H1 (cell line): ENCODE measurements around the gene HUWE1. TPM values are rescaled to one million over a fixed set of nuclear protein-coding genes. Genes with fewer than 3 reads are reported as not detected.

Experiments
- CTCF ChIA-PET: fragments of 300-600 bp; sonication (Branson Sonifier 250); formaldehyde crosslinking; loops from one replicate; lab custom pipeline; 2021; ENCODE audit not compliant: partially characterized antibody; lab: Charles Lee
- POLR2A ChIA-PET: fragments of 300-600 bp; sonication (Branson Sonifier 250); formaldehyde crosslinking; loops from one replicate; lab custom pipeline; 2021; ENCODE audit warnings: inconsistent platforms; ENCODE audit not compliant: partially characterized antibody; lab: Charles Lee
- DNase-seq, 2 experiments: peaks; one replicate each; pipeline versions ENCODE4 v3.0.0 to v3.0.0-alpha.2; 2010 to 2022; ENCODE audit warnings: low spot score in 2 of 2, low read depth in 1 of 2, mixed read lengths in 1 of 2
- FAIRE-seq: peaks from 2 replicates; lab custom pipeline; 2011; peaks lifted over from hg19 to GRCh38; lab: Jason Lieb, UNC
- H2AFZ ChIP-seq: 2 replicates; pipeline ENCODE4 v1.8.1; 2012; ENCODE audit warnings: low read length, inconsistent platforms
- H2AK5ac ChIP-seq: 2 replicates; pipeline ENCODE4 v1.6.1; 2013; ENCODE audit warnings: low read depth, low read length
- H2BK120ac ChIP-seq: replicated peaks from 2 replicates; pipeline ENCODE3; 2013; ENCODE audit warnings: low read depth, low read length, inconsistent platforms
- H2BK12ac ChIP-seq: 2 replicates; pipeline ENCODE4 v1.6.1; 2013; ENCODE audit warnings: low read depth, low read length
- H2BK15ac ChIP-seq: 2 replicates; pipeline ENCODE4 v1.6.1; 2013; ENCODE audit warnings: low read length
- H2BK20ac ChIP-seq: 2 replicates; pipeline ENCODE4 v1.6.1; 2013; ENCODE audit warnings: low read length
- H2BK5ac ChIP-seq: 2 replicates; pipeline ENCODE4 v1.6.1; 2013; ENCODE audit warnings: low read depth, low read length
- H3K14ac ChIP-seq: 2 replicates; pipeline ENCODE4 v1.6.1; 2013; ENCODE audit warnings: inconsistent platforms; ENCODE audit not compliant: insufficient read length
- H3K18ac ChIP-seq: 2 replicates; pipeline ENCODE4 v1.6.1; 2013; ENCODE audit warnings: low read length; ENCODE audit errors: extremely low read depth
- H3K23ac ChIP-seq: 2 replicates; pipeline ENCODE4 v1.6.1; 2013; ENCODE audit warnings: inconsistent platforms; ENCODE audit not compliant: insufficient read length
- H3K23me2 ChIP-seq: 2 replicates; pipeline ENCODE4 v1.6.1; 2013; ENCODE audit warnings: low read depth, low read length
- H3K27ac ChIP-seq: 2 replicates; pipeline ENCODE4 v1.6.1; 2011; ENCODE audit warnings: low read depth, low read length, inconsistent platforms
- H3K27me3 ChIP-seq, 4 experiments: replicated peaks in 1 of 4; 1 replicate in 1 of 4; 2 replicates in 3 of 4; pipeline versions ENCODE4 v1.6.1 to v1.8.1; 2011 to 2013; ENCODE audit warnings: low read length in 3 of 4, mild to moderate bottlenecking in 3 of 4, inconsistent platforms in 2 of 4, mixed read lengths in 2 of 4, moderate library complexity in 1 of 4; ENCODE audit not compliant: control insufficient read depth in 3 of 4, insufficient read depth in 3 of 4; ENCODE audit errors: extremely low read depth in 1 of 4
- H3K36me3 ChIP-seq, 4 experiments: 2 replicates each; pipeline versions ENCODE4 v1.6.1 to v1.8.1; 2011 to 2013; ENCODE audit warnings: mild to moderate bottlenecking in 4 of 4, low read length in 3 of 4, moderate library complexity in 2 of 4, control low read depth in 1 of 4, inconsistent platforms in 1 of 4; ENCODE audit not compliant: insufficient read depth in 4 of 4, control insufficient read depth in 2 of 4
- H3K4ac ChIP-seq: replicated peaks from 2 replicates; pipeline ENCODE3; 2013; ENCODE audit warnings: low read length, low read depth, mixed read lengths, inconsistent platforms; ENCODE audit not compliant: insufficient read length
- H3K4me1 ChIP-seq, 4 experiments: replicated peaks in 1 of 4; 1 replicate in 1 of 4; 2 replicates in 3 of 4; pipeline versions ENCODE4 v1.6.1 to v1.8.1; 2011 to 2013; ENCODE audit warnings: low read length in 3 of 4, inconsistent platforms in 2 of 4, mixed read lengths in 1 of 4; ENCODE audit not compliant: insufficient read depth in 4 of 4, control insufficient read depth in 3 of 4
- H3K4me2 ChIP-seq, 2 experiments: 2 replicates each; pipeline versions ENCODE4 v1.6.1 to v1.8.1; 2011 to 2013; ENCODE audit warnings: low read depth in 2 of 2, low read length in 2 of 2, control low read depth in 1 of 2, inconsistent platforms in 1 of 2, mild to moderate bottlenecking in 1 of 2; ENCODE audit not compliant: insufficient read depth in 1 of 2
- H3K4me3 ChIP-seq, 4 experiments: fragments of 200-600, 300-600 bp in 1 of 4; sonication (generic), shearing (Covaris generic), sonication (Bioruptor Twin) in 1 of 4; 2 replicates each; pipeline versions ENCODE4 v1.5.1 to v1.8.1; 2011 to 2016; ENCODE audit warnings: low read length in 4 of 4, low read depth in 3 of 4, control low read depth in 2 of 4, inconsistent platforms in 2 of 4, mild to moderate bottlenecking in 2 of 4, mixed read lengths in 1 of 4, moderate library complexity in 1 of 4; ENCODE audit not compliant: insufficient read depth in 2 of 4; ENCODE audit errors: extremely low read depth in 1 of 4
- H3K56ac ChIP-seq: replicated peaks from 2 replicates; pipeline ENCODE3; 2013; ENCODE audit warnings: low read depth, mild to moderate bottlenecking, mixed read lengths, low read length, inconsistent platforms; ENCODE audit not compliant: insufficient read length
- H3K79me1 ChIP-seq: 2 replicates; pipeline ENCODE4 v1.6.1; 2013; ENCODE audit warnings: low read depth, low read length, control low read depth
- H3K79me2 ChIP-seq, 2 experiments: 2 replicates each; pipeline versions ENCODE4 v1.6.1 to v1.8.1; 2012 to 2013; ENCODE audit warnings: low read length in 2 of 2, mild to moderate bottlenecking in 2 of 2, inconsistent platforms in 1 of 2; ENCODE audit not compliant: insufficient read depth in 2 of 2, control insufficient read depth in 1 of 2
- H3K9ac ChIP-seq, 4 experiments: replicated peaks in 1 of 4; 1 replicate in 1 of 4; 2 replicates in 3 of 4; pipeline versions ENCODE4 v1.6.1 to v1.8.1; 2011 to 2013; ENCODE audit warnings: low read depth in 3 of 4, low read length in 3 of 4, control low read depth in 2 of 4, mild to moderate bottlenecking in 2 of 4, moderate library complexity in 2 of 4, inconsistent platforms in 1 of 4; ENCODE audit errors: extremely low read depth in 1 of 4
- H3K9me3 ChIP-seq, 2 experiments: 2 replicates each; pipeline versions ENCODE4 v1.6.1 to v1.8.1; 2012 to 2013; ENCODE audit warnings: mild to moderate bottlenecking in 2 of 2, moderate library complexity in 2 of 2, control low read depth in 1 of 2, inconsistent platforms in 1 of 2, low read depth in 1 of 2, low read length in 1 of 2, mixed read lengths in 1 of 2; ENCODE audit not compliant: insufficient read depth in 2 of 2
- H4K20me1 ChIP-seq, 2 experiments: replicated peaks in 1 of 2; 2 replicates each; pipeline versions ENCODE3 to v1.8.1; 2011 to 2013; ENCODE audit warnings: inconsistent platforms in 2 of 2, low read length in 2 of 2, mild to moderate bottlenecking in 1 of 2; ENCODE audit not compliant: insufficient read depth in 2 of 2, control insufficient read depth in 1 of 2
- H4K5ac ChIP-seq: 2 replicates; pipeline ENCODE4 v1.6.1; 2013; ENCODE audit warnings: low read length, low read depth, mixed read lengths, inconsistent platforms; ENCODE audit not compliant: insufficient read length
- H4K8ac ChIP-seq: 2 replicates; pipeline ENCODE4 v1.8.0; 2013; ENCODE audit warnings: mild to moderate bottlenecking, moderate library complexity, low read length, inconsistent platforms; ENCODE audit not compliant: insufficient read depth; ENCODE audit errors: extremely low read depth
- H4K91ac ChIP-seq: replicated peaks from 2 replicates; pipeline ENCODE3; 2013; ENCODE audit warnings: low read length, mixed read lengths, inconsistent platforms; ENCODE audit not compliant: insufficient read length
- CHD2 ChIP-seq: IDR thresholded peaks from 2 replicates; pipeline ENCODE4 v1.6.1; 2012; ENCODE audit warnings: low read length, improper control_type of control experiment
- EGR1 ChIP-seq: IDR thresholded peaks from 2 replicates; pipeline ENCODE4 v1.6.1; 2011; ENCODE audit warnings: low read depth, low read length, borderline replicate concordance
- NANOG ChIP-seq: IDR thresholded peaks from 2 replicates; pipeline ENCODE4 v1.6.1; 2011; ENCODE audit warnings: low read length, low read depth, mild to moderate bottlenecking, inconsistent platforms; ENCODE audit not compliant: insufficient read depth, poor library complexity, severe bottlenecking
- POU5F1 ChIP-seq: IDR thresholded peaks from 2 replicates; pipeline ENCODE4 v1.6.1; 2011; ENCODE audit warnings: low read depth, mild to moderate bottlenecking, low read length, moderate library complexity
- TEAD4 ChIP-seq: IDR thresholded peaks from 2 replicates; pipeline ENCODE4 v1.6.1; 2012; ENCODE audit warnings: low read depth, low read length, inconsistent platforms, mixed read lengths
- WGBS, 2 experiments: shearing (Covaris generic) in 1 of 2; methylation state at CpG; one replicate each; pipeline versions ENCODE4 v1.1.6 to v1.1.7; 2013 to 2015; ENCODE audit warnings: low lambda C conversion rate in 2 of 2, mixed read lengths in 2 of 2, inconsistent platforms in 1 of 2, low coverage in 1 of 2, missing lambda C conversion rate in 1 of 2; ENCODE audit not compliant: insufficient replicate concordance in 2 of 2, insufficient coverage in 1 of 2, insufficient read length in 1 of 2; ENCODE audit errors: extremely low coverage in 1 of 2, missing lambda C conversion rate in 1 of 2; 5-methylcytosine and 5-hydroxymethylcytosine counted together
- polyA plus RNA-seq, 7 experiments: library from polyadenylated mRNA; depleted of rRNA in 3 of 7; stranded (reverse) in 5 of 7; unstranded in 2 of 7; fragments of >200 nt in 5 of 7; fragments of 200-250 nt in 2 of 7; gene quantifications; 1 replicate in 5 of 7; 2 replicates in 1 of 7; 4 replicates in 1 of 7; pipeline versions ENCODE4 v1.2.1 to v1.2.3, GENCODE V29; 2011 to 2013; ENCODE audit warnings: missing spikeins in 2 of 7, mixed read lengths in 2 of 7
- total RNA-seq: library from RNA; stranded (reverse); fragmentation: NEBNext Ultra II Directional; extraction: Animal tissue kit (Norgen Biotek cat#: 25700); gene quantifications from 2 replicates; pipeline ENCODE4 v1.2.1, GENCODE V29; 2021

Gene HUWE1
- total and polyA plus RNA-seq, 2 of the 8 experiments (the other 6 are each of a cell fraction or from before 2014, with no cell fraction given), result 114 to 252 TPM

DNA sequence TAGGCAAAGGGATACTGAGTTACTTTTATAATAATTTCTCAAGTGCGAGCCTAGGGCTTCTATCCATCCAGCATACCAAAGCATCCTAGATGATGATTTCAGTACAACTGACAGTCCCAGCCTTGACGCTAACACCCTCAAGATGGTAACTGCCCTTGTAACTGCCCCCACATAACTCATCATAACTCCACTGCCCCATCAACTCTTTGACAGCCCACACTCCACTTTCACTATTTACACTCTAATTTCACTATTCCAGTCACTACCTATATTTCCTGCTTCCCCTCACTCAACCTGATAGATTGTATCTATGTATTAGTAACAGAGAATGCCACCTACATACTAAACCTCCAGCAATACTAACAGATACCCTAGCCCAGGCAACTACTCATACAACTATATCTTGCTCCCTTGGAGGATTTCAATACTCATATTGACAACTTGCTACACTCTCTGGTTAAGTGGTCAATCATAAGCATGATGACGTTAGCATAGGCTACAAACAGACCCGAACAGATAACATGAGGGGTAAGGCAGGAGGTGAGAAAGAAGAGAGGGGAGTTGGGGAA lies 65.0 kb downstream of the HUWE1 start:
- Histone ChIP-seq H2BK5ac (no peak overlapping the region), H3K56ac (no peak overlapping the region), H4K8ac (no peak overlapping the region), H3K36me3 (peaks cover 5 to 82% (median 44%) of the 10 kb centered on the region in 4 experiments), H2AFZ (no peak overlapping the region), H3K4me2 (no peak overlapping the region), H2AK5ac (no peak overlapping the region), H3K27ac (no peak overlapping the region), H4K20me1 (peaks cover 0 to 2% of the 10 kb centered on the region in 2 experiments), H3K79me2 (no peaks in the 10 kb centered on the region), H3K4ac (no peak overlapping the region), H2BK20ac (no peak overlapping the region), H3K27me3 (no peaks in the 10 kb centered on the region), H3K4me3 (no peak overlapping the region), H3K9me3 (no peaks in the 10 kb centered on the region), H2BK12ac (no peak overlapping the region), H4K91ac (no peak overlapping the region), H4K5ac (no peak overlapping the region), H3K79me1 (no peaks in the 10 kb centered on the region), H3K9ac (no peak overlapping the region), H3K4me1 (no peaks in the 10 kb centered on the region), H3K18ac (no peak overlapping the region), H2BK120ac (no peak overlapping the region), H2BK15ac (no peak overlapping the region), H3K23me2 (no peaks in the 10 kb centered on the region), H3K23ac (no peak overlapping the region), H3K14ac (no peak overlapping the region)
- 68% methylated on average over 4 of the region's 4 CpGs; no CpG with 5 or more reads in 1 of the 2 experiments for WGBS, 2 experiments
- FAIRE-seq, result no peak
- ChIA-PET CTCF (no interaction called here), POLR2A (no interaction called here)
- no peak for DNase-seq
- TF ChIP-seq CHD2 (no peak), EGR1 (no peak), POU5F1 (no peak), TEAD4 (no peak), NANOG (no peak)
